Loucy (cell line): Measurements from ENCODE around the gene ATOX1.

Experiments
- CTCF ChIP-seq: fragments of 200-600 bp; sonication (generic); conservative IDR thresholded peaks from 2 replicates; pipeline ENCODE4 v1.5.1; 2014; ENCODE audit warnings: mild to moderate bottlenecking, antibody characterized with exemption, low read length
- EZH2phosphoT487 ChIP-seq: fragments of 200-600 bp; IDR thresholded peaks from 2 replicates; pipeline ENCODE4 v1.6.1; 2018; ENCODE audit warnings: antibody characterized with exemption, mild to moderate bottlenecking, moderate library complexity, borderline replicate concordance

DNA sequence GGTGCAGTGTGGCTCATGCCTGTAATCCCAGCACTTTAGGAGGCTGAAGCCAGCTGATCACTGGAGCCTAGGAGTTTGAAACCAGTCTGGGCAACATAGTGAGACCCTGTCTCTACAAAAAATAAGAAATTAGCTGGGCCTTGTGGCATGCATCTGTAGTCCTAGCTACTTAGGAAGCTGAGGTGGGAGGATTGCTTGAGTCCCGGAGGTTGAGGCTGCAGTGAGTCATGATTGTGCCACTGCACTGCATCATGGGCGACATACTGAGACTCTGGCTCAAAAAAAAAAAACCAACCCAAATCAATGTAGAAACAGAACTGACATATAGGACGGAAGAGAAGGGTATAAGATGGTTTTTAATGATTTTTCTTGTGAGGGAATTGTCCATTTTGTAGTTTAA lies 41.0 kb upstream of the ATOX1 start:
- TF ChIP-seq CTCF: no peak
- no peak for TF ChIP-seq EZH2phosphoT487
